HL-60 (cell line): ENCODE results near the gene N4BP2L2.

Experiments used
- DNase-seq, 2 experiments: peaks; one replicate each; pipeline ENCODE4 v3.0.0-alpha.2; 2010 to 2020; ENCODE audit warnings: low read depth in 1 of 2, low spot score in 1 of 2
- H3K27ac ChIP-seq: fragments of 250-450 bp; sonication (Bioruptor Pico); replicated peaks from 2 replicates; pipeline ENCODE4 v1.5.1; 2020; ENCODE audit warnings: mild to moderate bottlenecking, moderate library complexity
- H3K27me3 ChIP-seq: fragments of 250-450 bp; sonication (Bioruptor Pico); 2 replicates; pipeline ENCODE4 v1.5.1; 2021; ENCODE audit warnings: mild to moderate bottlenecking, moderate library complexity; ENCODE audit not compliant: insufficient read depth, poor library complexity, severe bottlenecking
- H3K4me3 ChIP-seq: replicated peaks from 2 replicates; pipeline ENCODE4 v1.5.1; 2011; ENCODE audit warnings: mild to moderate bottlenecking, control low read depth, low read length; ENCODE audit not compliant: insufficient read depth
- GABPA ChIP-seq: IDR thresholded peaks from 2 replicates; pipeline ENCODE4 v1.6.1; 2012; ENCODE audit warnings: low read depth
- POLR2AphosphoS5 ChIP-seq: IDR thresholded peaks from 2 replicates; pipeline ENCODE4 v1.6.1; 2012; ENCODE audit warnings: low read depth
- SPI1 ChIP-seq: IDR thresholded peaks from 2 replicates; pipeline ENCODE4 v1.6.1; 2012; ENCODE audit warnings: low read depth, mild to moderate bottlenecking, borderline replicate concordance
- TF ChIP-seq, protein P1 (sequence below): IDR thresholded peaks from 2 replicates; pipeline ENCODE4 v1.6.1; 2012; ENCODE audit warnings: low read depth; ENCODE audit not compliant: insufficient replicate concordance
- TF ChIP-seq, protein P2 (sequence below): IDR thresholded peaks from one replicate; pipeline ENCODE4 v1.5.1; 2011; ENCODE audit warnings: low read length, control low read depth, inconsistent platforms; ENCODE audit not compliant: insufficient read depth

N4BP2L2 gene

DNA sequence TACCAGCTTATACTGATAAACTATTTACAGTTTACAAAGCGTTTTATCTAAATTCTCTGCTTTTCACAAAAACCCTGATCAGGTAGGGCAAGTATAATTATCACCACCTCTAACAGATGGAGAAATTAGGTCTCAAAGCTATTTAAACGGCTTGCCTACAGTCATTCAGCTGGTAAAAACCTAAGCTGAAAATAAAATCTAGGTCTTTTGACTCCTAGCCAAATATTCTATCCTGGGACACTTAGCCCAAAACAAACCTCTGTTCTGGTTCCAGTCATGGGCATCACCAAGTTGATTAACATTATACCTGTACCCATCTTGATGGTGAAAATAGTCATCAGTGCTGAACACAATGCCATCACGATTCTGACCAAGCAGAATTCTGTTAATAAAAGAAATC lies 11.4 kb downstream of the N4BP2L2 start:
- DNase-seq: no peak
- TF ChIP-seq, protein P1, sequence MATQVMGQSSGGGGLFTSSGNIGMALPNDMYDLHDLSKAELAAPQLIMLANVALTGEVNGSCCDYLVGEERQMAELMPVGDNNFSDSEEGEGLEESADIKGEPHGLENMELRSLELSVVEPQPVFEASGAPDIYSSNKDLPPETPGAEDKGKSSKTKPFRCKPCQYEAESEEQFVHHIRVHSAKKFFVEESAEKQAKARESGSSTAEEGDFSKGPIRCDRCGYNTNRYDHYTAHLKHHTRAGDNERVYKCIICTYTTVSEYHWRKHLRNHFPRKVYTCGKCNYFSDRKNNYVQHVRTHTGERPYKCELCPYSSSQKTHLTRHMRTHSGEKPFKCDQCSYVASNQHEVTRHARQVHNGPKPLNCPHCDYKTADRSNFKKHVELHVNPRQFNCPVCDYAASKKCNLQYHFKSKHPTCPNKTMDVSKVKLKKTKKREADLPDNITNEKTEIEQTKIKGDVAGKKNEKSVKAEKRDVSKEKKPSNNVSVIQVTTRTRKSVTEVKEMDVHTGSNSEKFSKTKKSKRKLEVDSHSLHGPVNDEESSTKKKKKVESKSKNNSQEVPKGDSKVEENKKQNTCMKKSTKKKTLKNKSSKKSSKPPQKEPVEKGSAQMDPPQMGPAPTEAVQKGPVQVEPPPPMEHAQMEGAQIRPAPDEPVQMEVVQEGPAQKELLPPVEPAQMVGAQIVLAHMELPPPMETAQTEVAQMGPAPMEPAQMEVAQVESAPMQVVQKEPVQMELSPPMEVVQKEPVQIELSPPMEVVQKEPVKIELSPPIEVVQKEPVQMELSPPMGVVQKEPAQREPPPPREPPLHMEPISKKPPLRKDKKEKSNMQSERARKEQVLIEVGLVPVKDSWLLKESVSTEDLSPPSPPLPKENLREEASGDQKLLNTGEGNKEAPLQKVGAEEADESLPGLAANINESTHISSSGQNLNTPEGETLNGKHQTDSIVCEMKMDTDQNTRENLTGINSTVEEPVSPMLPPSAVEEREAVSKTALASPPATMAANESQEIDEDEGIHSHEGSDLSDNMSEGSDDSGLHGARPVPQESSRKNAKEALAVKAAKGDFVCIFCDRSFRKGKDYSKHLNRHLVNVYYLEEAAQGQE: no peak
- TF ChIP-seq POLR2AphosphoS5: no peak
- no peak for TF ChIP-seq SPI1
- no peaks in the 10 kb centered on the region for H3K27me3 ChIP-seq
- no peak overlapping the region for H3K27ac ChIP-seq
- H3K4me3 ChIP-seq: no peak overlapping the region

DNA sequence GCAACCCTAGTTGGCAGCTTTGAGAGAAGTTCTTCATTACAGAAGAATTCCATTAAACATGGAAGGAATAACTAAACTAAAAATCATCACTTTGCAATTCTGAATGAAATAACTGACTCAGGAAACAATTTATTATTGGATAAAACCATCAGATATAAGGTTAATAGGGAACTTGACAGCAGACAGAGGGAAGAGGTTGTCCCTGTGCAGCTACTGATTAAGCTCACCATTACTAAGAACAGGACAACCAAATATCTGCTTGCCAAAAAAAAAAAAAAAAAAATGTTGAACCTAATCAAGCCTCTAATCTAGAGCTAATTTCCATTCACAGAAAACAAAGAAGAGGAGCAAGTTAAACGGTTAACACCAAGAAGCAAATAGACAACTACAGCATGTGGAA lies 12.8 kb downstream of the N4BP2L2 start:
- Histone ChIP-seq H3K27ac (no peak overlapping the region), H3K4me3 (no peak overlapping the region), H3K27me3 (no peaks in the 10 kb centered on the region)
- TF ChIP-seq SPI1 (no peak), GABPA (no peak), POLR2AphosphoS5 (no peak)
- DNase-seq: no peak

- DNase-seq: no peak
- TF ChIP-seq GABPA (no peak), POLR2AphosphoS5 (no peak), SPI1 (no peak)
- TF ChIP-seq, protein P1: no peak
- TF ChIP-seq, protein P2, sequence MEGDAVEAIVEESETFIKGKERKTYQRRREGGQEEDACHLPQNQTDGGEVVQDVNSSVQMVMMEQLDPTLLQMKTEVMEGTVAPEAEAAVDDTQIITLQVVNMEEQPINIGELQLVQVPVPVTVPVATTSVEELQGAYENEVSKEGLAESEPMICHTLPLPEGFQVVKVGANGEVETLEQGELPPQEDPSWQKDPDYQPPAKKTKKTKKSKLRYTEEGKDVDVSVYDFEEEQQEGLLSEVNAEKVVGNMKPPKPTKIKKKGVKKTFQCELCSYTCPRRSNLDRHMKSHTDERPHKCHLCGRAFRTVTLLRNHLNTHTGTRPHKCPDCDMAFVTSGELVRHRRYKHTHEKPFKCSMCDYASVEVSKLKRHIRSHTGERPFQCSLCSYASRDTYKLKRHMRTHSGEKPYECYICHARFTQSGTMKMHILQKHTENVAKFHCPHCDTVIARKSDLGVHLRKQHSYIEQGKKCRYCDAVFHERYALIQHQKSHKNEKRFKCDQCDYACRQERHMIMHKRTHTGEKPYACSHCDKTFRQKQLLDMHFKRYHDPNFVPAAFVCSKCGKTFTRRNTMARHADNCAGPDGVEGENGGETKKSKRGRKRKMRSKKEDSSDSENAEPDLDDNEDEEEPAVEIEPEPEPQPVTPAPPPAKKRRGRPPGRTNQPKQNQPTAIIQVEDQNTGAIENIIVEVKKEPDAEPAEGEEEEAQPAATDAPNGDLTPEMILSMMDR: no peak
- Histone ChIP-seq H3K27me3 (no peaks in the 10 kb centered on the region), H3K4me3 (no peak overlapping the region), H3K27ac (no peak overlapping the region)
These were observed 23.3 kb downstream of the N4BP2L2 start for GRCh38 chr13:32515246-32515645.

GRCh38 chr13:32511482-32511881 lies 27.1 kb downstream of the N4BP2L2 start:
- DNase-seq: no peak
- Histone ChIP-seq H3K27me3 (no peaks in the 10 kb centered on the region), H3K27ac (no peak overlapping the region; the same call in 1 of the 2 replicates), H3K4me3 (no peak overlapping the region)
- TF ChIP-seq, protein P2: no peak
- TF ChIP-seq, protein P1: no peak
- TF ChIP-seq SPI1 (no peak), POLR2AphosphoS5 (no peak)
